ENCODE data around the gene PNPLA3. TPM values are rescaled to one million over a fixed set of nuclear protein-coding genes. Genes with fewer than 3 reads are reported as not detected.

The PNPLA3 gene
- total RNA-seq, 1 experiment from 2014 or later = 7.3 TPM

GRCh38 chr22:43974028-43974545, 50.5 kb downstream of the PNPLA3 start:
- ChIA-PET RAD21 (ENCODE audit: low non-redundant PET in 1 of 2, low total read pairs in 2 of 2, uncharacterized antibody in 2 of 2, unreplicated experiment in 2 of 2) (no interaction called here), POLR2A (no interaction called here), CTCF (no interaction called here)
- Histone ChIP-seq H3K4me3 (replicated peaks in 1 of 2; ENCODE audit: low read depth in 1 of 2, low read length in 2 of 2) (no peak overlapping the region), H3K4me2 (ENCODE audit: low read length) (no peak overlapping the region), H4K20me1 (ENCODE audit: insufficient read depth) (no peaks in the 10 kb centered on the region), H3K9ac (ENCODE audit: low read length) (no peak overlapping the region), H3K9me2 (ENCODE audit: insufficient read depth) (no peaks in the 10 kb centered on the region), H3K4me1 (ENCODE audit: control insufficient read depth in 1 of 2, insufficient read depth in 2 of 2, low read length in 2 of 2) (no peaks in the 10 kb centered on the region), H3K36me3 (ENCODE audit: control insufficient read depth in 1 of 2, insufficient read depth in 2 of 2, low read length in 2 of 2) (peaks cover 23 to 29% of the 10 kb centered on the region in 2 experiments; a peak in 3 of 4 replicates), H3K79me2 (ENCODE audit: insufficient read depth, low read length) (no peaks in the 10 kb centered on the region), H2AFZ (ENCODE audit: low read depth, low read length, poor library complexity, severe bottlenecking) (no peak overlapping the region), H3K9me3 (ENCODE audit: control insufficient read depth in 1 of 2, insufficient read depth in 1 of 2, low read depth in 1 of 2, low read length in 2 of 2) (no peaks in the 10 kb centered on the region), H3K27me3 (ENCODE audit: insufficient read depth, low read length) (no peaks in the 10 kb centered on the region), H3K27ac (ENCODE audit: low read depth, low read length) (no peak overlapping the region)
- no TSS peak for BruUV-seq (replicated peaks)
- DNase-seq (ENCODE audit: low read depth, low spot score) (no peak), ATAC-seq (no peak)
- intact Hi-C loops (cut with micrococcal nuclease) = no loop called here
- no peak for TF ChIP-seq MAX (IDR thresholded peaks at IDR 0.05)
- TF ChIP-seq ZBTB33 (IDR thresholded peaks at IDR 0.05; ENCODE audit: extremely low read depth, insufficient replicate concordance, low read length) = no peak
- no peak for TF ChIP-seq SRF (IDR thresholded peaks at IDR 0.05; ENCODE audit: low read depth)
- no peak for TF ChIP-seq RAD21 (IDR thresholded peaks at IDR 0.05; ENCODE audit: low read depth)
- no peak for TF ChIP-seq FOSL1 (IDR thresholded peaks at IDR 0.05; ENCODE audit: low read depth)
- no peak for TF ChIP-seq SP1 (IDR thresholded peaks at IDR 0.05; ENCODE audit: low read depth)
- no peak for TF ChIP-seq CBX3 (IDR thresholded peaks at IDR 0.05; ENCODE audit: low read depth)

- Histone ChIP-seq H3K4me1 (ENCODE audit: control insufficient read depth in 1 of 2, insufficient read depth in 2 of 2, low read length in 2 of 2) (no peaks in the 10 kb centered on the region), H3K79me2 (ENCODE audit: insufficient read depth, low read length) (no peaks in the 10 kb centered on the region), H3K27me3 (ENCODE audit: insufficient read depth, low read length) (no peaks in the 10 kb centered on the region), H3K9ac (ENCODE audit: low read length) (no peak overlapping the region), H3K36me3 (ENCODE audit: control insufficient read depth in 1 of 2, insufficient read depth in 2 of 2, low read length in 2 of 2) (peaks cover 27 to 31% of the 10 kb centered on the region in 2 experiments; a peak in 3 of 4 replicates), H3K9me2 (ENCODE audit: insufficient read depth) (no peaks in the 10 kb centered on the region), H4K20me1 (ENCODE audit: insufficient read depth) (no peaks in the 10 kb centered on the region), H3K27ac (ENCODE audit: low read depth, low read length) (no peak overlapping the region), H3K9me3 (ENCODE audit: control insufficient read depth in 1 of 2, insufficient read depth in 1 of 2, low read depth in 1 of 2, low read length in 2 of 2) (no peaks in the 10 kb centered on the region), H3K4me2 (ENCODE audit: low read length) (no peak overlapping the region), H3K4me3 (replicated peaks in 1 of 2; ENCODE audit: low read depth in 1 of 2, low read length in 2 of 2) (no peak overlapping the region), H2AFZ (ENCODE audit: low read depth, low read length, poor library complexity, severe bottlenecking) (no peak overlapping the region)
- CTCF ChIA-PET = no interaction called here
- BruUV-seq (replicated peaks) = no TSS peak
- TF ChIP-seq TCF7L2 (IDR thresholded peaks at IDR 0.05; ENCODE audit: borderline replicate concordance, extremely low read depth, insufficient read depth, insufficient read length) (no peak), SIN3A (IDR thresholded peaks at IDR 0.05; ENCODE audit: low read depth) (no peak), MAX (IDR thresholded peaks at IDR 0.05) (no peak), ZFX (IDR thresholded peaks at IDR 0.05) (no peak), SRF (IDR thresholded peaks at IDR 0.05; ENCODE audit: low read depth) (no peak), EZH2 (IDR thresholded peaks at IDR 0.05) (no peak), RAD21 (IDR thresholded peaks at IDR 0.05; ENCODE audit: low read depth) (no peak), YY1 (IDR thresholded peaks at IDR 0.05; ENCODE audit: extremely low read depth, insufficient replicate concordance, low read depth, low read length) (no peak), ZNF274 (IDR thresholded peaks at IDR 0.05; ENCODE audit: low read depth, low read length) (no peak), FOSL1 (IDR thresholded peaks at IDR 0.05; ENCODE audit: low read depth) (no peak), POLR2A (IDR thresholded peaks at IDR 0.05; ENCODE audit: borderline replicate concordance, extremely low read depth, insufficient read depth, insufficient read length) (no peak)
- ATAC-seq (no peak), DNase-seq (ENCODE audit: low read depth, low spot score) (no peak)
- RAD21 ChIA-PET (ENCODE audit: low non-redundant PET in 1 of 2, low total read pairs in 2 of 2, uncharacterized antibody in 2 of 2, unreplicated experiment in 2 of 2) = no interaction called here
- POLR2A ChIA-PET = no interaction called here
- intact Hi-C loops (cut with micrococcal nuclease) = no loop called here
These were observed 51.4 kb downstream of the PNPLA3 start for GRCh38 chr22:43975041-43975440.

All from HCT116 (cell line).